NT2/D1 (cell line): ENCODE data around the gene HEPACAM.

Source experiments
- DNase-seq: peaks from one replicate; pipeline ENCODE4 v3.0.0-alpha.2; 2011; ENCODE audit warnings: low read depth, low spot score
- H3K27me3 ChIP-seq: 2 replicates; pipeline ENCODE4 v1.6.0; 2011; ENCODE audit warnings: mild to moderate bottlenecking; ENCODE audit not compliant: insufficient read length, insufficient read depth
- H3K36me3 ChIP-seq: 2 replicates; pipeline ENCODE4 v1.6.1; 2011; ENCODE audit warnings: mild to moderate bottlenecking, low read length, mixed read lengths; ENCODE audit not compliant: insufficient read depth, insufficient read length
- H3K4me1 ChIP-seq: 2 replicates; pipeline ENCODE4 v1.5.1; 2011; ENCODE audit not compliant: insufficient read depth, insufficient read length
- H3K4me3 ChIP-seq: 2 replicates; pipeline ENCODE4 v1.5.1; 2011; ENCODE audit warnings: low read depth; ENCODE audit not compliant: insufficient read length
- H3K9ac ChIP-seq: 2 replicates; pipeline ENCODE4 v1.6.0; 2011; ENCODE audit warnings: low read depth; ENCODE audit not compliant: insufficient read length
- H3K9me3 ChIP-seq: 2 replicates; pipeline ENCODE4 v1.5.1; 2011; ENCODE audit warnings: mild to moderate bottlenecking, low read length; ENCODE audit not compliant: insufficient read depth
- SUZ12 ChIP-seq: IDR thresholded peaks from 2 replicates; pipeline ENCODE4 v1.6.1; 2011; ENCODE audit not compliant: insufficient read length, insufficient read depth; ENCODE audit errors: extremely low read depth
- YY1 ChIP-seq: IDR thresholded peaks from 2 replicates; pipeline ENCODE4 v1.6.1; 2011; ENCODE audit not compliant: insufficient read length, insufficient read depth
- ZNF274 ChIP-seq: IDR thresholded peaks from 2 replicates; pipeline ENCODE4 v1.6.1; 2011; ENCODE audit warnings: mild to moderate bottlenecking, low read depth, low read length

HEPACAM gene

GRCh38 chr11:124935548-124936514 is at the start of gene HEPACAM:
Gene HEPACAM (minus strand): TSS chr11:124936047. CDS start chr11:124936006, 41 bp downstream.
- DNase-seq, result no peak
- no peaks in the 10 kb centered on the region for H3K9me3 ChIP-seq
- H3K4me1 ChIP-seq, result no peaks in the 10 kb centered on the region
- TF ChIP-seq SUZ12 (no peak), YY1 (no peak), ZNF274 (no peak)
- H3K27me3 ChIP-seq, result no peaks in the 10 kb centered on the region
- H3K36me3 ChIP-seq, result no peaks in the 10 kb centered on the region
- no peak within 1 kb of the TSS for H3K4me3 ChIP-seq
- no peak within 1 kb of the TSS for H3K9ac ChIP-seq

- Histone ChIP-seq H3K4me3 (no peak overlapping the region), H3K9ac (no peak overlapping the region)
These were observed 48.6 kb upstream of the HEPACAM start for GRCh38 chr11:124984512-124984854.

GRCh38 chr11:124983674-124984511 is 48.0 kb upstream of the HEPACAM start:
- H3K36me3 ChIP-seq, result peaks cover 2% of the 10 kb centered on the region
- no peak for DNase-seq
- TF ChIP-seq ZNF274 (no peak), YY1 (no peak), SUZ12 (no peak)
- H3K4me3 ChIP-seq, result no peak overlapping the region
- no peaks in the 10 kb centered on the region for H3K27me3 ChIP-seq
- H3K9me3 ChIP-seq, result peaks cover 10% of the 10 kb centered on the region; the same call in 1 of the 2 replicates
- no peaks in the 10 kb centered on the region for H3K4me1 ChIP-seq
- no peak overlapping the region for H3K9ac ChIP-seq

More at GRCh38 chr11:124984512-124984854, 48.6 kb upstream of the HEPACAM start:
- Histone ChIP-seq H3K9me3 (peaks cover 10% of the 10 kb centered on the region; the same call in 1 of the 2 replicates), H3K4me1 (no peaks in the 10 kb centered on the region), H3K27me3 (no peaks in the 10 kb centered on the region), H3K36me3 (peaks cover 2% of the 10 kb centered on the region)
- no peak for TF ChIP-seq ZNF274
- TF ChIP-seq SUZ12, result no peak
- no peak for DNase-seq

- DNase-seq, result no peak
- no peak overlapping the region for H3K4me3 ChIP-seq
- peaks cover 10% of the 10 kb centered on the region; the same call in 1 of the 2 replicates for H3K9me3 ChIP-seq
- H3K27me3 ChIP-seq, result no peaks in the 10 kb centered on the region
- H3K4me1 ChIP-seq, result no peaks in the 10 kb centered on the region
- H3K9ac ChIP-seq, result no peak overlapping the region
- H3K36me3 ChIP-seq, result no peaks in the 10 kb centered on the region
- TF ChIP-seq ZNF274 (no peak), YY1 (no peak), SUZ12 (no peak)
These were observed 46.2 kb upstream of the HEPACAM start for GRCh38 chr11:124982043-124982442.

GRCh38 chr11:124978316-124978715 is 42.5 kb upstream of the HEPACAM start:
- peaks cover 10% of the 10 kb centered on the region; the same call in 1 of the 2 replicates for H3K9me3 ChIP-seq
- no peak overlapping the region for H3K4me3 ChIP-seq
- H3K4me1 ChIP-seq, result no peaks in the 10 kb centered on the region
- no peaks in the 10 kb centered on the region for H3K27me3 ChIP-seq
- H3K9ac ChIP-seq, result no peak overlapping the region
- no peak for TF ChIP-seq ZNF274
- TF ChIP-seq YY1, result no peak
- TF ChIP-seq SUZ12, result no peak
- no peak for DNase-seq
- H3K36me3 ChIP-seq, result no peaks in the 10 kb centered on the region

GRCh38 chr11:124977006-124977405 is 41.2 kb upstream of the HEPACAM start:
- no peak overlapping the region for H3K4me3 ChIP-seq
- no peaks in the 10 kb centered on the region for H3K36me3 ChIP-seq
- H3K4me1 ChIP-seq, result no peaks in the 10 kb centered on the region
- no peaks in the 10 kb centered on the region for H3K27me3 ChIP-seq
- TF ChIP-seq ZNF274 (no peak), SUZ12 (no peak), YY1 (no peak)
- H3K9me3 ChIP-seq, result peaks cover 6% of the 10 kb centered on the region; the same call in 1 of the 2 replicates
- no peak overlapping the region for H3K9ac ChIP-seq
- no peak for DNase-seq
